ENCODE measurements around the gene SH2D4B. TPM values are rescaled to one million over a fixed set of nuclear protein-coding genes. Genes with fewer than 3 reads are reported as not detected.
"Not testable (repeated sequence)": the region's sequence is repeated elsewhere in the genome, so short reads cannot be mapped to it uniquely, and the experiment has no call there.

SH2D4B gene
- total RNA-seq, 2 donors from 2014 or later = 0.10 TPM; not detected in 1

GRCh38 chr10:80537086-80537735, 491 bp upstream of the SH2D4B start:
- intact Hi-C loops (cut with DNase I) = loop anchor here in 1 of 2 donors (10.0 kb wide), 1 partner anchor 332 kb away; the partner anchor contains the start of gene ANXA11
- DNase-seq (ENCODE audit: low spot score) = peak; percentile 10

DNA sequence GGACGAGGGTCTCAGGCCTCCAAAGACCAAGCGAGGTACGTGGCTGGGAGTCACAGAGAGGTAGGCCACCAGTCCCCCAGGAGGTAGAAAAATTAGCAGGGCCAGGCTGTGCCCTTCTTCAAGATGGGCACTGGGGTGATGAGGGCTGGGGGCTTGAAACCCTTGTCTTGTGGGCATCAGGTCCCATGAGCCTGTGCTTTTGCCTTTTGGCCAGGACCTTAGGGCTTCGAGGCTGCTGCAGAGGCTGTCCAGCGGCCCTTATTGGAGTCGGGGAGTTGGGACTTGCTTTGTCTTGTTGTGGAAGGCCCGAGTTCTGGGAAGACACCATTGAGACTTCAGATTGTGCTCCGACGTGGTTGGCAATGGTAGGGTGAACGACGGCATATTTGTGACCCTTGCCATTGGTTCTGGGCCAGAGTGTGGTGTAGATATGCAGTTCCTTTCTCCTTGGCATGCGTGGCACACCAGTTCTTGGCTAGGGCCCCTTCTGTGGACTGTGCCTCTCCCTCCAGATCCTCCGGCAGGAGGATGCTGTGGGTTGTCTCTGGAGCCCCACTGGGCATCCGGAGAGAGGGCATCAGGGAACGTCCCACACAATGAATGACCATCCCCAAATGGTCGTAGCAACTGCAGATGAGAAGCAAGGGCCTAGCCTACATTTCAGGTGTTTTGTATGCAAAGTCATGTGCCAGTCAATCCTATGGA, 931 bp downstream of the SH2D4B start:
- intact Hi-C loops (cut with DNase I) = loop anchor here in 1 of 2 donors (10.0 kb wide), 1 partner anchor 334 kb away; the partner anchor contains the start of gene ANXA11
- DNase-seq (ENCODE audit: low spot score) = peak; percentile 70

- peak; percentile 75 for DNase-seq (ENCODE audit: low spot score)
- intact Hi-C loops (cut with DNase I) = loop anchor here in 1 of 2 donors (10.0 kb wide), 1 partner anchor 335 kb away; the partner anchor contains the start of gene ANXA11
These were observed 1.8 kb downstream of the SH2D4B start for GRCh38 chr10:80539421-80540031.

- no peak for DNase-seq (ENCODE audit: low spot score)
- intact Hi-C loops (cut with DNase I) = no loop called here
These were observed 2.4 kb downstream of the SH2D4B start for GRCh38 chr10:80540136-80540535.

DNA sequence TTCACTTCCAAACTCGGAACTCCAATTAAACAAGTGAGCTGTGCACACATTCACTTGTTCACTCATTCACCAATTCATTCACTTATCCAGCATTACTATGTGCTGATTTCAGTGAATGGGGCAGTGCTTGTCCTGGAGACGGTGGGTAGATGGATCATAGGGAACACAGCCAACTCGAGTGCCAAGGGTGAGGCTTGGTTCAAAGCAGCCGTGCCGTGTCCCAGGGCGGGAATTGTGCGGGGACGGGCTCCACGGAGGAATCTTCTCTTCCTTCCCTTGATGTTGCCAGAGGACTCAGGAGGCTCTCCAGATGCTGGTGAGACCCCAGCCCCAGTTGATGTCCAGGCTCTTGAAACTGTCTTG, 2.9 kb downstream of the SH2D4B start:
- intact Hi-C loops (cut with DNase I) = no loop called here
- DNase-seq (ENCODE audit: low spot score) = no peak

GRCh38 chr10:80540981-80541750, 3.5 kb downstream of the SH2D4B start:
- intact Hi-C loops (cut with DNase I) = no loop called here
- no peak for DNase-seq (ENCODE audit: low spot score)

DNA sequence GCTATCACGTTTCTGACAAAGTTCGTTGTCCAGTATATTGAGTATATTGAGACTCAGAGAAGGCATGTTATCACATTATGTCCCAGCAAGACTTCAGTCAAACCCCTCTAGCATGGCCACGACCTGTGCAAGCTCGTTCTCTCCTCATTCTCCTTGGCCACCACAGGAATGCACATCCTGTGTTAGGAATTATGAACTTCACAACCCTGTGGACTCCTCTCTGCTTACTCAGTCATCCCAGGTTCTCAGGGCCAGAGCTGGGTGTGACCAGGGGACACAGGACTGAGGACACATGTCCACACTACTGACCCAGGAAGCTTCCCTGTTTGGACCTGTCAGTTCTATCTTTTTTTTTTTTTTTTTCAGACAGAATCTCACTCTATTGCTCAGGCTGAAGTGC, 4.4 kb downstream of the SH2D4B start:
- DNase-seq (ENCODE audit: low spot score) = no peak
- intact Hi-C loops (cut with DNase I) = no loop called here

GRCh38 chr10:80542652-80543318, 5.1 kb downstream of the SH2D4B start:
- no peak for DNase-seq (ENCODE audit: low spot score)
- intact Hi-C loops (cut with DNase I) = no loop called here

- DNase-seq (ENCODE audit: low spot score); intact Hi-C loops (cut with DNase I): not testable (repeated sequence)
These were observed 5.6 kb downstream of the SH2D4B start for GRCh38 chr10:80543319-80543672.

DNA sequence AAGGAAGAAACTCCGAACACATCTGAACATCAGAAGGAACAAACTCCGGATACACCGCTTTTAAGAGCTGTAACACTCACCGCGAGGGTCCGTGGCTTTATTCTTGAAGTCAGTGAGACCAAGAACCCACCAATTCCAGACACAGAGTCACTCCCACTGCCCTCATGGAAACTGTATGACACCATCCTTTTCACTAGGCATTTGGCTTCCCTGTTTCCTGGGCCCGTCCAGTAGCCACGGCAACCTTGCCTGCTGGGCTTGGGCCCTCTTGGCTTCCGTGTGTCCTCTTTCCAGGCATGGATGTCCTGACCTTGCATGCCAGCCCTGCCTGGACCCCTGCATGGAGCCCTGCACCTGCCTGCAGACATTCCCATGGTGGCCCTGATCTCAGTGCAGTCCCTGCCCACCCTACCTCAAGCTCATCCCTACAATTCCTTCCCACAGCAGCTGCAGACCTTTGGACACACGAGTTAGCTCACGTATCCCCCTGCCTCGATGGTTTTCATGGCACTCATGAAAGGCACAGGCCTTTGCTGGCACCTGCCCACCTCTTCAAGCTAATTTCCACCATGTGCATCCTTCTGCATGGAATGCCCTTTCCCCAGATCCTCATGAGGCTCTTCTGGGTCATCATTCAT, 6.7 kb downstream of the SH2D4B start:
- intact Hi-C loops (cut with DNase I) = no loop called here
- DNase-seq (ENCODE audit: low spot score) = no peak

DNA sequence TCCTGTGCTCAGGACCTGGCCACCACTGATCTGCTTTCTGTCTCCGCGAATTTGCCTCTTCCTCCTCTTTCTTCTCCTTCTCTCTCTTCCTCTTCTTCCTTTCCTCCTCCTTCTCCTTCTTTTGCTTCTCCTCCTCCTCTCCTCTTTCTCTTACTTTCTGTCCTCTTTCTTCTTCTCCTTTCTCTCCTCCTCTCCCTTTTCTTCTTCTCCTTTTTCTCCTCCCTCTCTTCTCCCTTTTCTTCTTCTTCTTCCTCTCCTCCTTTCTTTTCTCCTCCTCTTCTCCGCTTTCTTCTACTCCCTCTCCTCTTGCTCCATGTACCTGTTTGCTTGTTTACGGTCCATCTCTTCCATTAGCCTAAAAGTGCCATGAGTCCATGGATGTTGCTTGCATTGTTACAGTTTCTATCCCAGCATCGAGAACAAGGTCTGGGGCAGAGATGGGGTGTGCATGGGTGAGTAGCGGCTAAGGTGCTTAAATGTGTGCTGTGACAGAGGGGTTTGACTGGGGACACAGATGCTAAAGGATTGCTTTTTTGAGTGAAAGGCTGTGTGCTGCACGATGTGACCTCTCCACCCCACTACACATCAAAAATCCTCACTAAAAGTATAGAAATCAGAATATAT, 7.7 kb downstream of the SH2D4B start:
- intact Hi-C loops (cut with DNase I) = no loop called here
- DNase-seq (ENCODE audit: low spot score) = no peak

DNA sequence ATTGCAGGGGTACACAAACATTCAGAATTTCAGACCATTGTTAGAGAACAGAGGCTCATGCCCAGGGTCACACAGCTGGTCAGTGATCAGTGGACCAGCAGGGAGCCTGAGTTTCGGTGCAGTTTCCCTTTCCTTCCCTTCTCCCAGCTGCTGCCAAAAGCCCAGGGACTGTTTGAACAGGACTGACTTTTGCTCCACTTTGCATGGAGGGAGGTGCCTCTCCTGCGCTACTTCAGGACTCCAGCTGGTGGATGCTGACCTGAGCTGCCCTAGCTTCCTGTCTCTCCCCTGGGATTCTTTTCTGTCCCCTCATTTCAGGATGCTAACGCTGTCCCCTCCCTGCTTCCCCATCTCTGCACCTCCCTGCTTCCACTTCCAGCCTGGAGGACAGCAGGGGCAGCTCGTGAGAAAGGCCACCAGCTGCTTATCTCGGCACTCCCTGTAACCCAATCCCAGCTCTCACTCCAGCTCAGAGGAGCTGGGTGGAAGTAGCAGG, 14.5 kb downstream of the SH2D4B start:
- no peak for DNase-seq (ENCODE audit: low spot score)
- intact Hi-C loops (cut with DNase I) = no loop called here

GRCh38 chr10:80553436-80553835, 15.7 kb downstream of the SH2D4B start:
- intact Hi-C loops (cut with DNase I) = no loop called here
- no peak for DNase-seq (ENCODE audit: low spot score)

GRCh38 chr10:80554050-80554449, 16.3 kb downstream of the SH2D4B start:
- intact Hi-C loops (cut with DNase I) = no loop called here
- no peak for DNase-seq (ENCODE audit: low spot score)

- no peak for DNase-seq (ENCODE audit: low spot score)
- intact Hi-C loops (cut with DNase I) = no loop called here
These were observed 17.7 kb downstream of the SH2D4B start for GRCh38 chr10:80555415-80555814.

- intact Hi-C loops (cut with DNase I) = no loop called here
- DNase-seq (ENCODE audit: low spot score) = no peak
These were observed 24.2 kb downstream of the SH2D4B start for GRCh38 chr10:80561950-80562349.

DNA sequence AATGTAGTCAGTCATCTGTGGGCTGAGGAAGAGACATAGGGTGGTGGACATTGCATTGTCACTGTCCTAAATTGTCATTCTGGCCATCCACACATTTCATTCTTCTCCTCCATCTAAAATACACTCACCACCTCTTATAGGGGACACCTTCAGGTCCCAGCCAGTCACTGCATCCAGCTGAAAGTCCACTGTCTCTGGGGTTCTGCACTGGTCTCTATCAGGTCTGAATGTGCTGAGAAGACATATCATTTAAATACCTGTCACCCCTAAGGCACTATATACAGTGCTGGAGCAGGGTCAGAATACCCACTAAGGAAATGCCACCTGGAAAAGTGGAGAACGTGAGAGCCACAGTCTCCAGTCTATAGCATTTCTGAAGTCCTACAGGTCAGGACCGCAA, 29.6 kb downstream of the SH2D4B start:
- no peak for DNase-seq (ENCODE audit: low spot score)
- intact Hi-C loops (cut with DNase I) = no loop called here
